LNCaP clone FGC (cell line): ENCODE measurements around the gene DGCR2.
"Not testable (repeated sequence)": the region's sequence is repeated elsewhere in the genome, so short reads cannot be mapped to it uniquely, and the experiment has no call there.

ENCODE experiments used
- DNase-seq: peaks from one replicate; pipeline ENCODE4 v3.0.0-alpha.2; 2011; ENCODE audit warnings: low read depth
- H3K4me3 ChIP-seq: 2 replicates; pipeline ENCODE4 v1.5.1; 2011; ENCODE audit warnings: mild to moderate bottlenecking, low read depth, low read length, control low read depth
- TF ChIP-seq, protein P1 (sequence below): IDR thresholded peaks from 2 replicates; pipeline ENCODE4 v1.5.1; 2012; ENCODE audit warnings: mild to moderate bottlenecking; ENCODE audit not compliant: control insufficient read depth, insufficient read depth; ENCODE audit errors: extremely low read depth

DGCR2 gene

GRCh38 chr22:19088866-19089595 is 33.2 kb downstream of the DGCR2 start:
- TF ChIP-seq, protein P1, sequence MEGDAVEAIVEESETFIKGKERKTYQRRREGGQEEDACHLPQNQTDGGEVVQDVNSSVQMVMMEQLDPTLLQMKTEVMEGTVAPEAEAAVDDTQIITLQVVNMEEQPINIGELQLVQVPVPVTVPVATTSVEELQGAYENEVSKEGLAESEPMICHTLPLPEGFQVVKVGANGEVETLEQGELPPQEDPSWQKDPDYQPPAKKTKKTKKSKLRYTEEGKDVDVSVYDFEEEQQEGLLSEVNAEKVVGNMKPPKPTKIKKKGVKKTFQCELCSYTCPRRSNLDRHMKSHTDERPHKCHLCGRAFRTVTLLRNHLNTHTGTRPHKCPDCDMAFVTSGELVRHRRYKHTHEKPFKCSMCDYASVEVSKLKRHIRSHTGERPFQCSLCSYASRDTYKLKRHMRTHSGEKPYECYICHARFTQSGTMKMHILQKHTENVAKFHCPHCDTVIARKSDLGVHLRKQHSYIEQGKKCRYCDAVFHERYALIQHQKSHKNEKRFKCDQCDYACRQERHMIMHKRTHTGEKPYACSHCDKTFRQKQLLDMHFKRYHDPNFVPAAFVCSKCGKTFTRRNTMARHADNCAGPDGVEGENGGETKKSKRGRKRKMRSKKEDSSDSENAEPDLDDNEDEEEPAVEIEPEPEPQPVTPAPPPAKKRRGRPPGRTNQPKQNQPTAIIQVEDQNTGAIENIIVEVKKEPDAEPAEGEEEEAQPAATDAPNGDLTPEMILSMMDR: no peak
- DNase-seq: no peak
- no peak overlapping the region for H3K4me3 ChIP-seq

- H3K4me3 ChIP-seq: no peak overlapping the region
- TF ChIP-seq, protein P1: no peak
- DNase-seq: no peak
Measured at GRCh38 chr22:19086896-19087295, 35.3 kb downstream of the DGCR2 start.

DNA sequence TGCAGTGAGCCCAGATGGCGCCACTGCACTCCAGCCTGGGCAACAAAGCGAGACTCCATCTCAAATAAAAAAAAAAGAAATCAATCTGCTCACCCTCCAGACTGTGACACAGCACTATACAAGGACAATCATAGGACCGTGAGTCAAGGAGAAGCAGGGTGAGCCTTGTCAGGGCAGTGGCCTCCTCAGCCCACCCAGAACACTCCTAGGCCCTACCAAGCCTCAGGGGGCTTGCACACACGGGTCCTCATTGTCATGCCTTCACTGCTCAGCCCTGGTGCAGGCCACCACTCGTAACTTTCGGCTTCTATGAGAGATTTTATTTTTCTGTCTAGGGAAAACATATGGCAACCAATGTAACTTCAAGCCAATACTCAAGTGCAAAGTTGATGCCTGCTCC is 35.8 kb downstream of the DGCR2 start:
- TF ChIP-seq, protein P1: no peak
- no peak for DNase-seq
- no peak overlapping the region for H3K4me3 ChIP-seq

- no peak for DNase-seq
- TF ChIP-seq, protein P1: peak; percentile 39; the same call in 1 of the 2 replicates
- no peak overlapping the region for H3K4me3 ChIP-seq
Measured at GRCh38 chr22:19085233-19085718, 36.9 kb downstream of the DGCR2 start.

DNA sequence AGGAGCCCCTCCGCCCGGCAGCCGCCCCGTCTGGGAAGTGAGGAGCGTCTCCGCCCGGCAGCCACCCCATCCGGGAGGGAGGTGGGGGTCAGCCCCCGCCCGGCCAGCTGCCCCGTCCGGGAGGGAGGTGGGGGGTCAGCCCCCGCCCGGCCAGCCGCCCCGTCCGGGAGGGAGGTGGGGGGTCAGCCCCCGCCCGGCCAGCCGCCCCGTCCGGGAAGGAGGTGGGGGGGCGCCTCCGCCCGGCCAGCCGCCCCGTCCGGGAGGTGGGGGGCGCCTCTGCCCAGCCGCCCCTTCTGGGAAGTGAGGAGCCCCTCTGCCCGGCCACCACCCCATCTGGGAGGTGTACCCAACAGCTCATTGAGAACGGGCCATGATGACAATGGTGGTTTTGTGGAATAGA is 37.6 kb downstream of the DGCR2 start:
- not testable (repeated sequence) for H3K4me3 ChIP-seq

GRCh38 chr22:19084126-19084525 is 38.1 kb downstream of the DGCR2 start:
- H3K4me3 ChIP-seq, DNase-seq: not testable (repeated sequence)

More for the DNA sequence above, 37.6 kb downstream of the DGCR2 start:
- not testable (repeated sequence) for DNase-seq

GRCh38 chr22:19082793-19083192 is 39.4 kb downstream of the DGCR2 start:
- no peak overlapping the region for H3K4me3 ChIP-seq
- DNase-seq: no peak
- TF ChIP-seq, protein P1: no peak

GRCh38 chr22:19082101-19082500 is 40.1 kb downstream of the DGCR2 start:
- DNase-seq: no peak
- H3K4me3 ChIP-seq: no peak overlapping the region
- TF ChIP-seq, protein P1: no peak
